Right forelimb (tissue), 1 donor: ENCODE data around the gene DGKD.
"Not testable (repeated sequence)": the region's sequence is repeated elsewhere in the genome, so short reads cannot be mapped to it uniquely, and the experiment has no call there.

ENCODE experiments used
- DNase-seq: peaks from one replicate; pipeline ENCODE4 v3.0.0-alpha.2; 2018

Gene DGKD

DNA sequence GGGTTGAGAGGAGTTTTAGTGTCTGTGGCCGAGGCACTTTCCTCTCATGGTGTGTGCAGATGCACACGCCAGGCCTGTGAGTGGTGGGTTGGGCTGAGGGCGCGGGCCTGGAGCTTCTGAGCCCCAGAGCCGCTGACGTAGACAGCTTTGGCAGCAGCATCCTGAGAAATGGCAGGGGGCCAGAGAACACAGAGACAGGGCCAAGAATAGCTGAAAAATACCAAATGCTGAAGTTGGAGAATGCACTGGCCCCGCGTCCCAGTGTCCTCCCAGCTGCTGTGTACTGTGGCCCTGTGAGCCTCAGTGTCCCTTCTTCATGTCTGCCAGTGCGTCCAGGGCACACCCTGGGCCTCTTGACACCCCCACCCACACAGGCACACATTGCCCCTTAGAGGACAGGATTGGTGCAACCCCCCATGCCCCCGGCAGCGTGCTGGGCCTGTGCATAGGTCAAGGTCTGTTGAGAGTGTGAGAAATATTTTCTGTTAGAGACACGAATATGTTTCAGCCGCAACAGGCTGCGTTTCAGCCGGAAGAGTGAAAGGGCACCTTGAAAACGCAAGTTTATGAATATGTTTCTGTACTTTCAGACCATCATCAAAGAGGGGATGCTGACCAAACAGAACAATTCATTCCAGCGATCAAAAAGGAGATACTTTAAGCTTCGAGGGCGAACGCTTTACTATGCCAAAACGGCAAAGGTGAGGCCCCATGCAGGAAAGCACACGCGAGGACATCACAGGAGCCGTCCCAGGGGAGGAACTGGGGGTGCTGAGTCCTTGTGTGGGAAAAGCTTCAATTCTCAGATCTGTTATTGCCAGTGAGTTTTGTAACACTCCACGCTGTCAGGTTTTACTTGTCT is 33.6 kb downstream of the DGKD start:
- peak; percentile 98 for DNase-seq

DNA sequence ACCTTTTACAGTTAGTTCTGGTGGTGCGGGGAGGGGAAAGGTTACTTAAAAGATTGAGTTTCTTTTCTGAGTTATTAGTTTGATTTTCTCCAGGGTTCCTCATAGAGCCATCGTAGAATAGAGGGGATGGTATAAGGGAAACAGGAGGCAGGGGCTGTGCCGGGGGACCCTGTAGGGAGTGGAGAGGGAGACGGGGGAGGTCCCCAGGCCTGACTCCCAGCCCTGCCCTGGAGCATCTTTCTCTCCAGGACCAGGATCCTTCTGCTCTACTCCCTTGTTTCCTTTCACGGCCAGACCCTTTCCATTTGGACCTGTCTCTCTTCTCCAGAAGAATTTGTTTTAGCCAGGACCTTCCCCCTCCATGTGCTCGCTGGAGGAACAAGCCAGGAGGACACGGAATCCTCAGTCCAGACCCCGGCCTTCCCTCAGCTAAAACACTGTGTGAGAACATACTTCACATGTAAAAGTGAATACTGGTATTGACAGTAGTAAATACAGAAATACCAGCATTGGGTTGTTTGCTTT is 35.4 kb downstream of the DGKD start:
- DNase-seq = no peak

DNA sequence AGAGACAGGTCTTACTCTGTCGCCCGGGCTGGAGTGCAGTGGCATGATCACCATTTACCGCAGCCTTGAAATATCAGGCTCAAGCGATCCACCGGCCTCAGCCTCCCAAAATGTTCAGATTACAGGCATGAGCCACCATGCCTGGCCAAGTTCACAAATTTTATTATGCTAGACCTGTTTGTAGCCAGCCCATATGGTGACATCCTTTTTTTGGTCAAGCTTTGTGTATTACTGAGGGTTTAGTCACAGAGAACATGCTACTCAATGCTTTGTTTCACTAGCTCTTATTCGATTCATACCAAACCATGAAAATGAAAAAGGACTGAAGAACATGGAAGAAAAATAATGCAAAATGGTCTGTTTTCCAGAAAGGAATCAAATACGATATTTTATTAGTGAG is 41.4 kb downstream of the DGKD start:
- no peak for DNase-seq

DNA sequence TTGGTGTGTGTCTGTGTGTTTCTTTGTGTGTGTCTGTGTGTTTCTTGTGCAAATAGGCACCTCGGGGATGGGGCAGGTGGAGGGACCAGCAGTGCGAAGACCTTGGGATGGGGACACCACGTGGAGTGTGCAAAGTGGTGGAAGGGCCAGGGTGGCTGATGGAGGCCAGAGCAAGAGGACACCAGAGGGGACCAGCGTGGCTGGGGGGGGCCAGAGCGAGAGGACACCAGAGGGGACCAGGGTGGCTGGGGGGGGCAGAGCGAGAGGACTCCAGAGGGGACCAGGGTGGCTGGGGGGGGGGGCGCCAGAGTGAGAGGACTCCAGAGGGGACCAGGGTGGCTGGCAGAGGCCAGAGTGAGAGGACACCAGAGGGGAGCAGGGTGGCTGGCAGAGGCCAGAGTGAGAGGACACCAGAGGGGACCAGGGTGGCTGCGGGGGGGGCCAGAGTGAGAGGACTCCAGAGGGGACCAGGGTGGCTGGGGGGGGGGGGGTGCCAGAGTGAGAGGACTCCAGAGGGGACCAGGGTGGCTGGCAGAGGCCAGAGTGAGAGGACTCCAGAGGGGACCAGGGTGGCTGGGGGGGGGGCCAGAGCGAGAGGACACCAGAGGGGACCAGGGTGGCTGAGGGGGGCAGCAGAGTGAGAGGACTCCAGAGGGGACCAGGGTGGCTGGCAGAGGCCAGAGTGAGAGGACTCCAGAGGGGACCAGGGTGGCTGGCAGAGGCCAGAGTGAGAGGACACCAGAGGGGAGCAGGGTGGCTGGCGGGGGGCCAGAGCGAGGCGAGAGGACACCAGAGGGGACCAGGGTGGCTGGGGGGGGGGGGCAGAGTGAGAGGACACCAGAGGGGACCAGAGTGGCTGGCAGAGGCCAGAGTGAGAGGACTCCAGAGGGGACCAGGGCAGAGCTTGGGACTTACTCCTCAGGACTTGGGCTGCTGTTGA is 42.7 kb downstream of the DGKD start:
- DNase-seq = not testable (repeated sequence)

DNA sequence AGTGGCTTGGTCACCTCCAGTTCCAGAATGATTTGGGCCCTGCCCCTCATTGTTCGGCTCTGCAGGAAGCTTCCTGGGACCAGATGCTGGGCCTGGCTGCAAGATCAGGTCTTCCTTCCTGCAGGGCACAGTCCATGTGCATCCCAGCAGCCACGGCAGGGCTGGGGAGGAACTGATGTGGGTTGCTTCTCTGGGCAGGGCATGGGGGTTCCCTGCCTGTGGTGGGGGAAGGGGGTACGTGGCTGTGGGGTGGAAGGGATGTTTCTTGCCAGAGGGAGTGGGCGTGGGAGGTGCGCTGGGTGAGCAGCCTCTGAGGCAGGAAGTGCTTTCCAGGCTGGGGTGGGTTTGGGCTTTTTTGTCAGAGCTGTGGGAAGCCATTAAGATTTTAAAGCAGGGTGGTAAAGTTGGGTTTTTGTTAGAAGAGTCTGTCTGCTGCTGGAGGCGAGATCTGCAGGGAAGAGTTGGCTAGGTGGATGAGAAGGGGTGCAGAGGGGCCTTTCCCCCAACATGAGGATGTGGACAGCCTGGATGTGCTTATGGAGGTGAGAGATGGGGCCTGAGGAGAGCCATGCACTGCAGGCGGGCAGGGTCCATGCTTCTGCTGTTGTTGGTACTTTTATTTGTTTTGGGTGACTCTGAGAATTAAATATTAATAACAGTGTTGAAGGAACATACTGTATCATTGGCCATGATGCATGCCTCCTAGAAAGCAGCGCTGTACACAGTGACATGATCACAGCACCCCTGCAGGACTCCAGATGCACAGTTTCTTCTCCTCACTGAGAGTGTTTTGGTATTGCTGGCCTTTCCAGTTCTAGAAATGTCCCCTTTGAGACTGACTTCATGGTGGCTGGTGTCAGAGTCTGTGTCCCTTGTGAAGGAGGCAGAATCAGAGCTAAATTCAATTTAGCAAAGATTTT is 45.3 kb downstream of the DGKD start:
- DNase-seq = no peak

DNA sequence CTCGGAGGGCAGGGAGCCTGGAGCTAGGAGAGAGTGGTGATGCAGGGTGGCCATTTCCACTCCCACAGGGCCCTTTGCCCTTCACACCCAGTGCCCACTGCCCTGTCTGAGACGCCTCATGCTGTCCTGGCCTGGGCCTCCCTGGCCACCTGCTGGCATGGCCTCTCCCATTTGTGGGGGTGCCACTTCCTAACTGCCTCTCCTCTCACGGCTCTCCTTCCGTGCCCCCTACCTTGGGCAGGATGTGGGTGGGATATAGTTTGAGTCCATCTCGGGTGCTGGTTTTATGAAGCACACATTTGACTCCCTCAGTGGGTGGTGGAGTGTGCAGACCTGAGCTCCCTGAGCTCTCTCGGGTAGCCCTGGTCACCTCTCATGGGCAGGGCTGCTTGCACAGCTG is 46.0 kb downstream of the DGKD start:
- DNase-seq = no peak

DNA sequence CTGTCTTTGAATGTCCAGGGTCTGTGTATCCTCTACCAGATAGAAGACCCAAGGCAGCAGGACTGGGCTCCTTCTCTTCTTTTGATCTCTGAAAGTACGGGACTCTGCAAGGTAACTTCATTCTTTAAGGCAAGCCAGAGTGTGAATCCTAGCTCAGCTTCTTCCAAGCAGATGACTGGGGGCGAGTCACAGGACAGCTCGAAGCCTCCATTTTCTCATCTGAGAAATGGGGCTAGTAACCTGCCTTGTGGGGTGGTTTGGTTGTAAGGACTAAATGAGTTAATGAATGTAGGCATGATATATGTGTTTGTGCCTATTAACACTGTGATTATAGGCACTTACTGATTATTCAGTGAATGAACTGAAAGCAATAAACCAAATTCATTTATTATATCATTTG is 46.7 kb downstream of the DGKD start:
- no peak for DNase-seq

DNA sequence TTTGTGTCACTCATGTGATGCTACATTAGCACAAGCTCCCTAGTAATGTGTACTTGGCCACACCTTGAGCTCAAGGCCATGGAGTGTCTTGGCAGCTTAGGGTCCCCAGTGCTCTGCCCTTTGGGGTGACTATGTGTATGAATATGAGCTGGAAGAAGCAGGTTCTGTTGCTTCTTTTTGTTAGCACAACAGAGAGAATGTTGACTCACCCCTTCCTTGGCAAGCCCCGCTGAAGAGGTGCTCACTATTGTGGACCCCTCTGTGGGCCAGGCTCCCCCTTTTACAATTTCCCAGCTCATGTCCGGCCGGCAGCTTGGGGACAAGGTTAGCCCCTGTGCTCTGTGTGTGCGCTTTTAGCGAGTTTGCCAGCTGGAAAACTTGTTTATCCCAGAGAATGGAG is 48.1 kb downstream of the DGKD start:
- DNase-seq = no peak

DNA sequence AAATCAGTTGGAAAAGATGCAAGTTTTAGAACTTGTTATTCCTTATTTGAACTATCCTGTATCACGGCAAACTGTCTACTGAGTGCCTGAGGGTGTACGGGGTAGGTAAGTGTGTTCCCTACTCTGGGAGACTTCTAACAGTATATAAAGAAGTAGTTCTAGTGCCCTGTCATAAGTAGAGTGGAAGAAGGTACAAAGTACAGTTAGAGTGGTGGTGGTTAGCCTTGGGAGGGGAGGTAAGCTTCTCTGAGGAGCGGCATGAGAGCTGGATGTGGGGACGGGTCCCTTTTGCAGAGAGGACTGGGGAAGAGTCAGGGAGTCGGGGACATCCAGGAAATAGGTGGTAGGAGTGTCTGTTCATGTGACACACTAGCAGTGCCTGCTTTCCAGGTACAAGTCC is 48.5 kb downstream of the DGKD start:
- DNase-seq = no peak

DNA sequence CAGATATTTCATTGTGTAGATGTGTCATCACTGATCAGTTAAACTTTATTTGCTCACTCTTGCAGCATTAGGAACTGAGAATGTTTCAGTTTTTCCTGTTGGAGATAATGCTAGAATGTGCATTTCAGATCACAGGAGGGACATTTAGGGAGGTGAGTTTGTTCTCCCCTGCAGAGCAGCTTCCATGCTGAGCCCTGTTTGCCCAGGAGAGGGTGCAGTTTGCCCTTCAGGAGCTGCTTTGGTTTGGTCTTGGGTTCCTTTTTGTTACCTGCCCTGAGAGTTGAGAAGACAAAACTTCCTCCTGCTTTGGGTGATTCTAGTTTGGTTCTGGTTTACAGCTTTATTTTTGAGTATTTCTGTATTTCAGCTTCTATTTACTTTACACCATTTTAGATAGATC is 49.9 kb downstream of the DGKD start:
- no peak for DNase-seq

DNA sequence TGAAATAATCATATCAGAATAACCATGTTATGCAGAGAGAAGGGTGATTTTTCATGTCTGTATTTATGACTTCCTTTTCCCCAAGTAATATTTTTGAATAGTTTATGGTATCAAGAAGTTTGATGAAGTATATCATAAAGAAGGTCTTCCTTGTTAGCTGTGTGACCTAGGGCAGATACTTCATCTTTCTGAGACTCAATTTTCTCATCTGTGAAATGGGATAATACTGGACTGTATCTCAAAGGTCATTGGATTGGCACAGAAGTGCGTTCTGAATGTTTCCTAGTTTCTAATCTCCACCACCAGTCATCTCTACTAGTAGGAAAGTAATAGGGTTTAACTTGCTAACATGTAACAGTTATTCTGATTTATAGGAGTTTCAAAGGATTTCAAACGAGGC is 52.6 kb downstream of the DGKD start:
- DNase-seq = no peak

DNA sequence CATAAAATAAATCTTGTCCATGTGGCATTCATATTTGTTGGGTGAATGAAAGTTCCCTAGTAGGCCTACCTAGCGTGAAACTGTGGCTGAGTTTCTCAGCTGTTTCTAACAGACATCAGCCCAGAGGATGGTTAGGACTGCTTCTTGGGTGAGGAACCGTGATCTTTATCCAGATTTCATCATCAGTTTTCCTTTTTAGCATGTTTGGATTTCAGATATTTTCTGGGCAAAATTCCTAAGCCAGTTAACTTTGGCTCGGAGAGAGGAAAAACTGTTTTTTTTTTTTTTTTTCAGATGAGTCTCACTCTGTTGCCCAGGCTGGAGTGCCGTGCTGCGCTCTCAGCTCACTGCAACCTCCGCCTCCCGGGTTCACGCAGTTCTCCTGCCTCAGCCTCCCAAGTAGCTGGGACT is 53.5 kb downstream of the DGKD start:
- DNase-seq = no peak

DNA sequence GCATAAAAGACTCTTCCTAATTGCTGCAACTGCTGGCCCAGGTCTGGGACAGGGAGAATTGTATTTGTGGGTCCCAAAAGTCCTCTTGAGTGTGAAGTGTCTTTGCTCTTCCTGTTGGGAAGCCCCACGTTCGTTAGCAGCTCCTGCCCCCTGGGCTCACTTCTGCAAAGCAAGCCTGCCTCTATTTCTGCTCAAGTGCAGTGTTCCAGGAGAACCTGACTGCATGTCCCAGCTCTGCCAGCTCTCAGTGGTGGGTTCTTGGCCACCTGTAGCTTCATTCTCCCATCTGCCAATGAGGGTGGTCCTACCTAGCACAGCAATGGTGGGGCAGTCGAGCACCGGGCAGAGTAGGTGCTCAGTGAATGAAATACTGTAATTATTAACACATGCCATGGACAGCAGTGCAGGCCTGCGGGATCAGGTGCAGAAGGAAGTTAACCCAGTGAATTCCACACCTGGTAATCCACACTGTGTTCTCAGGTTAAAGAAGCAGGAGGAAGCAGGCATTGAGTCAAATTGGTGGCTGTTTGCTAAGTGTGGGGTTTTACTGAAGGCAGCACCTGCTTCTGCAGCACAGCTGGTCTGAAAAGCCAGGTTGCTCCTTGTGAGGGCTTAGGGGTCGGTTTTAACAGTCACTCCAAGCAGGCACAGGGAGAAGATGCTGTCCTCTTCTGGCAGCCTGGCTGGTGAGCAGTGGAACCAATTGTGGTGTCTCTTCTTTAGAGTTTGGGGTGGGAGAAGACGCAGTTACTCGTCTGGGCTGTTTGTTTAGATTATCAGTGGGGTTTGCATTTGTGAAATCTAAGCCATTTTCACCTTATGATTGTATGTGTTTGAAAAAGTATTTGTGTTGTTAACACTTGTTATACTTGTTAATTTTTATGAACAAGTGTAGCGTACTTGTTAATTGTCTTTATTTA is 54.3 kb downstream of the DGKD start:
- DNase-seq = no peak

DNA sequence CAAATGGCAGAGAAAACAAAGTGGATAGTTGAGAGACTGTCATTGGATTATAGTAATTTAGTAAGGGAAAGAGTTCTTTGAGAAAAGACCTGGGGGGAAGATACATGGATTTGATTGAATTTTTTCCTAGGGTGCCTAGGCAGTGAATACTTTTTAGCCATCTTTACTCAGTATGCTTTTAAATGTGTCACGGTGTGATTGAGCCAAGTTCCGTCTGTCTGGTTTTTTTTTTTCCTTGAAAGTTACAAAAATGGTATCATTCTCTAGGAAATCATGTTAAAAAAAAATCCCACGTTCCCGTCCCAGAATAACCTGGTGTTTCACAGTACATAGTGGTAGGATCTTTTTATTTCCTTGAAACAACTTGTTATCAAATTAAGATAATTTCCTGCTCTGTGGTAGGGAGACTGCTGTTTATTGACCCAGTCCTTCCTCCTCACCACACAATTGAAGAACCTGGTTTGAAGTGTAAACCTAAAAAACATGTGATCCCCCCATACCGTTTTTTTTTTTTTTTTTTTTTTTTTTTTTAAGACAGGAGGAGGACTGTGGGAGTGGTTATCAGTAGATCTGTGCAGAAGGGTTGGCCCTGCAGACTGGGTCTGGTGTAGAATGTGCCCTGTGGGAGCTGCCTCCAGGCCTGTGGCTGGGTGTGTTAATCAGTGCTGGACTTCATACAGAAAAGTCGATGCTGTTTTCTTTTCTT is 55.1 kb downstream of the DGKD start:
- no peak for DNase-seq

DNA sequence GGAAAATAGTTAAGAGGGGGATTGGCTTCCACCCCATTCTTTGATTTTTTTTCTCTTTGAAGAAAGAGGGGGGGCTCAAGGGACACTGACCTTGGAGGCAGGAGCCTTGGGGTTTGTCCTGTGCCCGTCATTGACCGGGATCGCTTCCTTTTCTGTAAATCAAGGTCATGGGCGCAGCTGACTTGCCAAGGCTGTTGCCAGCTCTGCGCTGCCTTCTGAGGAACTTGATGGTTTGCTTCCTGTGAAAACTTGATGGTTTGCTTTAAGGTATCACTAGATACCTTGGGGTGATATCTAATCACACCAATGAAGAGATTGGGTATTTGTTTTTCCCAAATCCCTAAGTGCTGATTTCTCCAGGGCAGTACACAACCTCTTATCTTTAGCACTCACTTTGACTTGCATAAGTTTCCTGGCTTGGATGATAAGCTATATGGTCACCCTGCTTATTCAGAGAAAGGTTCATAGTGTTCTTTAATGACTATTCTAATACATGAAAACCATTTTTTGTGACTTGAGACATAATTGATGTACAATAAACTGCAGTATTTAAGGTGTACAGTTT is 56.0 kb downstream of the DGKD start:
- DNase-seq = no peak

DNA sequence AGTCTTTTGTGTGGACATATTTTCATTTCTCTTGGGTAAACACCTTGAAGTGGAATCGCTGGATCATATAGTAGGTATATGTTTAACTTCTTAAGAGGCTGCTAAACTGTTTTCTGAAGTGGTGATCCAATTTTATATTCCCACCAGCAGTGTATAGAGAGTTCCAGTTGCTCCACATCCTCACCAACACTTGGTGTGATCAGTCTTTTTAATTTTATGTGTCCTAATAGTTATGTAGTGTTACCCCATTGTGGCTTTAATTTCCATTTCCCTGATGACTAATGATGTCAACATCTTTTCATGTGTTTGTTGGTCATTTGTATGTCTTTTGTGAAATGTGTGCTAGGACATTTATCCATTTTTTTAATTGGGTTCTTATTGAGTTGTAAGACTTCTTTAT is 56.9 kb downstream of the DGKD start:
- no peak for DNase-seq

DNA sequence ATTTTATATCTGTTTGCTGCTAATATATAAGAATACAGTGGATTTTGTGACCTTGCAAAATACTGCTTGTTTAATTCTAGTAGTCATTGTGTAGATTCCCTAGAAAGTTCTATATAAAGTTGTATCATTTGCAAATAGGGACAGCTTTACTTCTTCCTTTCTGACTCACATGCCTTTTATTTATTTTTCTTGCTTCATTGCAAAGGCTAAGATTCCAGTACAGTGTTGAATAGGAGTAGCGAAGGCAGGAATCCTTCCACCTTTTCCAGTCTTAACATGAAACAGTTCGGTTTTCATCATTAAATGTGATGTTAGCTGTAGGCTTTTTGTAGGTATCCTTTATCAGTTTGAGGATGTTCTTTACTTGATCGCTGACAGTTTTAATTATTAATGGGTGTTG is 58.1 kb downstream of the DGKD start:
- DNase-seq = no peak

DNA sequence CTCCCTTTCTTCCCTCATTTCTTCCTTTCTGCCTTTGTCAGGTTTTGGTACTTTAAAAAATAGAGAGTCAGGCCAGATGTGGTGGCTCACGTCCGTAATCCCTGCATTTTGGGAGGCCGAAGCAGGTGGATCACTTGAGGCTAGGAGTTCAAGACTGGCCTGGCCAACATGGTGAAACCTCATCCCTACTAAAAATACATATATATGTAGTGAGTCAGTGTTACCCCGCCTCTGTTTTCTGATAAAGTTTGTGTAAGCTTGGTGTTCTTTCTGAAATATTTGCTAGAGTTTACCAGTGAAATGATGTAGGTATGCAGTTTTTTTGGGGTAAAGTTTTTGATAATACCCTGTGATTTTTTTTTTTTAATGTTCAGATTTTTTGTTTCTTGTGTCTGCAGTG is 58.8 kb downstream of the DGKD start:
- no peak for DNase-seq

DNA sequence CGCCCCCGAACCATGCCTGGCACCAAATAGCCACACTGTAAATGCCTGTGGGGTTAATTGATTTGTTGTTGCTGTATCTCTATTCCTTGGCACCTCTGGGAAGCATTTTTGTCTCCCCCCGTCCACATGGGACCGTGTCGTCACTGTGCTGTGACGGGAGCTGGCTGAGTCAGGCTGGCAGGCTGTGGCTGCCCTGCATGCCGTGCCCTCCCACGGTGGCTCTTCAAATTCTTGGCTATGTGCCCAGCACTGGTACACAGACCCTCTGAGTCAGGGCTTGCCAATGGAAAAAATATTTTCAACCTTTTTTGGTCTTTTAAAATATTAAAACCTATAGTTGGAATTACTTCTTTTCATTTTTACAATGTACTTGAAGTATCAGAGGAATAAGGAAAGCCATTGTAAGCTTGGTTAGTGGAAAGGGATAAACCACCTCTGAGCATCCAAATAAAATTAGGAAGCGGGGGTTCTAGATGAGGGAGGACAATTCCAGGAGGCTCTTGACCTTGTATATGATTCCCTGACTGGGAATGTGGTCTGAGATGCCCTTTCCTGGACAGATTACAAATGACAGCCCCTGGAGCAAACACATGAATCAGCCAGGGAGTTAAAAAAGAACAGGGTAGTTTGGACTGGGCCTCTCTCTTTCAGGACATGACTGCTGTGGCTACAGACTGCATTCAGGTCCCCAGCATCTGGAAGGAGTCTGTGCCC is 59.4 kb downstream of the DGKD start:
- no peak for DNase-seq

DNA sequence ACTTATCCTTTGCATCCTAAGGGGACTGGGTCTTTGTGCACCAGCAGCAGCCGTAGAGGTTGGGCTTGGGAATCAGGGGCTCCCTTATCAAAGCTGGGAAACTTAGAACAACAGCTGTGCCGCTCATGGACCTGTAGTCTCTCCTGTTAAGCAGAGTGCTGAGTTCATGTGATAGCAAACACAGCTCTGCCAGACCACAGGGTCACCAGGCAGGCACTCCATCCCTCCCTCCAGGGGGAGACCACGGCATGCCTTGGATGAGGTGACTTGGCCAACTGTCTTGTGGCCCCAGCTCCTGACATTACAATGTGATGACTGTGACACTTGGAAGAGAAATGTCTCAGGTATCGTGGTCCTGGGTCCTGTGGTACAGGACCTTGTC is 60.0 kb downstream of the DGKD start:
- DNase-seq = no peak
